Hepatocyte (in vitro differentiated cells): ENCODE data around the gene ADIG. TPM values are rescaled to one million over a fixed set of nuclear protein-coding genes. Genes with fewer than 3 reads are reported as not detected.
A peak's percentile ranks its signal among the peaks of the same experiment; 100 is the strongest.

Experiments used
- DNase-seq: peaks from one replicate; pipeline ENCODE4 v3.0.0-alpha.2; 2016; ENCODE audit warnings: low spot score
- H2AFZ ChIP-seq: fragments of 200-600 bp; sonication (generic); 2 replicates; pipeline ENCODE4 v1.6.0; 2016; ENCODE audit warnings: antibody characterized with exemption, mild to moderate bottlenecking
- H3K27ac ChIP-seq: fragments of 200-600 bp; sonication (generic); 2 replicates; pipeline ENCODE4 v1.5.1; 2016; ENCODE audit warnings: mild to moderate bottlenecking
- H3K27me3 ChIP-seq: fragments of 200-600 bp; sonication (generic); 2 replicates; pipeline ENCODE4 v1.6.1; 2016
- H3K36me3 ChIP-seq: fragments of 200-600 bp; sonication (generic); replicated peaks from 2 replicates; pipeline ENCODE4 v1.5.1; 2016; ENCODE audit warnings: low read depth; ENCODE audit not compliant: insufficient read depth
- H3K4me1 ChIP-seq: fragments of 200-600 bp; sonication (generic); 2 replicates; pipeline ENCODE4 v1.5.1; 2016; ENCODE audit warnings: mild to moderate bottlenecking, moderate library complexity; ENCODE audit not compliant: insufficient read depth
- H3K4me2 ChIP-seq: fragments of 200-600 bp; sonication (generic); 2 replicates; pipeline ENCODE4 v1.6.0; 2016
- H3K4me3 ChIP-seq: fragments of 200-600 bp; sonication (generic); 2 replicates; pipeline ENCODE4 v1.5.1; 2016; ENCODE audit warnings: mild to moderate bottlenecking
- H3K79me2 ChIP-seq: fragments of 200-600 bp; sonication (generic); 2 replicates; pipeline ENCODE4 v1.6.0; 2017; ENCODE audit warnings: mild to moderate bottlenecking
- H3K9me2 ChIP-seq: fragments of 200-600 bp; sonication (generic); replicated peaks from 2 replicates; pipeline ENCODE4 v1.6.0; 2017; ENCODE audit warnings: mild to moderate bottlenecking; ENCODE audit not compliant: insufficient read depth
- H3K9me3 ChIP-seq: fragments of 200-600 bp; sonication (generic); 2 replicates; pipeline ENCODE4 v1.5.1; 2016; ENCODE audit warnings: low read depth, mild to moderate bottlenecking
- H4K20me1 ChIP-seq: fragments of 200-600 bp; sonication (generic); 2 replicates; pipeline ENCODE4 v1.6.0; 2016; ENCODE audit warnings: mild to moderate bottlenecking; ENCODE audit not compliant: insufficient read depth, poor library complexity, severe bottlenecking
- EZH2 ChIP-seq: fragments of 200-600 bp; sonication (generic); IDR thresholded peaks from 2 replicates; pipeline ENCODE4 v1.6.1; 2016; ENCODE audit warnings: antibody characterized with exemption, mild to moderate bottlenecking, borderline replicate concordance
- EZH2phosphoT487 ChIP-seq: fragments of 200-600 bp; sonication (generic); IDR thresholded peaks from one replicate; pipeline ENCODE4 v1.6.1; 2018; ENCODE audit warnings: antibody characterized with exemption, mild to moderate bottlenecking, low read depth, moderate library complexity; ENCODE audit not compliant: unreplicated experiment, severe bottlenecking
- WGBS: methylation state at CpG from one replicate; pipeline ENCODE4 v1.1.6; 2016; ENCODE audit warnings: low lambda C conversion rate; ENCODE audit errors: missing lambda C conversion rate; 5-methylcytosine and 5-hydroxymethylcytosine counted together
- polyA plus RNA-seq: library from polyadenylated mRNA; unstranded; fragments of >200 nt; fragmentation: Nextera tagmentation; extraction: Ambion mirVana; gene quantifications from 2 replicates; pipeline ENCODE4 v1.2.1, GENCODE V29; 2016
- total RNA-seq: library from RNA; depleted of rRNA; stranded (reverse); fragments of >200 nt; gene quantifications from 2 replicates; pipeline ENCODE4 v1.2.3, GENCODE V29; 2014
- TF ChIP-seq, protein P1 (sequence below): fragments of 200-600 bp; sonication (generic); IDR thresholded peaks from 2 replicates; pipeline ENCODE4 v1.5.1; 2016; ENCODE audit warnings: antibody characterized with exemption, mild to moderate bottlenecking; ENCODE audit not compliant: poor library complexity

ADIG gene
- total and polyA plus RNA-seq, 2 experiments from 2014 or later: not detected

DNA sequence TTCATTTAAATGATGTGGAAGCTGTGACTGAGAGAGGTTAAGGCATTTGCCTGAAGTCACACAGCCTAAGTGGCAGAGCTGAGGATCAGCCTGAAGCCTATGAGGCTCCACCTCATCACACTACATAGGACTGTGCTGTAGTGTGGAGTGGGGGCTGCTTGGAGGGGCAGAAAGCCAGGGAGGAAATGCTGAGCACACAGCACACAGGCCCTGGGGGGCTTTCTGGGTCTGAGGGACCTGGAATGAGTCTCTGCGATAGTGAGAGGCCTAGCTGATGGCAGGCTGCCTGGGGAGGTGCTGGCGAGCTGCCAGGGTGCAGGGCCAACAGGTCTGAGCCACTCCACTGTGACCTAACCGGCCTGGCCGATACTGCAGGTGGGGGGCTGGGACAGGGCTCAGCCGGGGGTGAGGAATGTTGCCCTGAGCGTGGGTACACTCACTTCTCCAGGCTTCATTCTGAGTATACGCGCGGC lies 18.4 kb downstream of the ADIG start:
- Histone ChIP-seq H3K27ac (no peak overlapping the region), H3K27me3 (peaks cover 26% of the 10 kb centered on the region), H3K79me2 (no peaks in the 10 kb centered on the region), H2AFZ (no peak overlapping the region), H3K36me3 (no peaks in the 10 kb centered on the region), H3K9me3 (no peaks in the 10 kb centered on the region), H3K4me1 (peaks cover 5% of the 10 kb centered on the region), H4K20me1 (no peaks in the 10 kb centered on the region), H3K4me3 (no peak overlapping the region), H3K4me2 (no peak overlapping the region), H3K9me2 (no peaks in the 10 kb centered on the region)
- WGBS: 55% methylated on average over 9 of the region's 9 CpGs
- no peak for TF ChIP-seq EZH2
- no peak for TF ChIP-seq EZH2phosphoT487
- TF ChIP-seq, protein P1, sequence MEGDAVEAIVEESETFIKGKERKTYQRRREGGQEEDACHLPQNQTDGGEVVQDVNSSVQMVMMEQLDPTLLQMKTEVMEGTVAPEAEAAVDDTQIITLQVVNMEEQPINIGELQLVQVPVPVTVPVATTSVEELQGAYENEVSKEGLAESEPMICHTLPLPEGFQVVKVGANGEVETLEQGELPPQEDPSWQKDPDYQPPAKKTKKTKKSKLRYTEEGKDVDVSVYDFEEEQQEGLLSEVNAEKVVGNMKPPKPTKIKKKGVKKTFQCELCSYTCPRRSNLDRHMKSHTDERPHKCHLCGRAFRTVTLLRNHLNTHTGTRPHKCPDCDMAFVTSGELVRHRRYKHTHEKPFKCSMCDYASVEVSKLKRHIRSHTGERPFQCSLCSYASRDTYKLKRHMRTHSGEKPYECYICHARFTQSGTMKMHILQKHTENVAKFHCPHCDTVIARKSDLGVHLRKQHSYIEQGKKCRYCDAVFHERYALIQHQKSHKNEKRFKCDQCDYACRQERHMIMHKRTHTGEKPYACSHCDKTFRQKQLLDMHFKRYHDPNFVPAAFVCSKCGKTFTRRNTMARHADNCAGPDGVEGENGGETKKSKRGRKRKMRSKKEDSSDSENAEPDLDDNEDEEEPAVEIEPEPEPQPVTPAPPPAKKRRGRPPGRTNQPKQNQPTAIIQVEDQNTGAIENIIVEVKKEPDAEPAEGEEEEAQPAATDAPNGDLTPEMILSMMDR: no peak
- DNase-seq: peak; percentile 61

DNA sequence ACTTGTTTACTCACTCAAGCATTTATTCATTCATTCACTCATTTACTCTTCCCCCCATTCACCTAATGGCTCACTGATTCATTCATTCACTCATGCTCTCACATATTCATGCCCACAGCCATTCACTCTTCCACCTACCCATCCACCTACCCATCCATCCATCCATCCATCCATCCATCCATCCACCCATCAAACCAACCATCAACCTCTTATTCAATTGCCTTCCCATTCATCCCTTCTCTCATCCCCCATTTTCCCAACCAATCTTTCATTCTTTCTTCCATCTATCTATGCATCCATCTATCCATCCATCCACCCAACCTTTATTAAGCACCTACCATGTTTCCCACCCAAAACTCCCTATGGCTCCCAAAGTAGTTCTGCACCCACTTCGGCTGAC lies 19.1 kb downstream of the ADIG start:
- DNase-seq: no peak
- Histone ChIP-seq H3K79me2 (no peaks in the 10 kb centered on the region), H3K4me3 (no peak overlapping the region), H3K9me2 (no peaks in the 10 kb centered on the region), H3K27ac (no peak overlapping the region), H3K4me2 (no peak overlapping the region), H3K27me3 (peaks cover 26% of the 10 kb centered on the region), H3K9me3 (no peaks in the 10 kb centered on the region), H3K36me3 (no peaks in the 10 kb centered on the region), H2AFZ (no peak overlapping the region), H3K4me1 (peaks cover 5% of the 10 kb centered on the region), H4K20me1 (no peaks in the 10 kb centered on the region)
- TF ChIP-seq EZH2phosphoT487 (no peak), EZH2 (no peak)
- TF ChIP-seq, protein P1: no peak
- 82% methylated on average over 1 of the region's 1 CpG for WGBS

DNA sequence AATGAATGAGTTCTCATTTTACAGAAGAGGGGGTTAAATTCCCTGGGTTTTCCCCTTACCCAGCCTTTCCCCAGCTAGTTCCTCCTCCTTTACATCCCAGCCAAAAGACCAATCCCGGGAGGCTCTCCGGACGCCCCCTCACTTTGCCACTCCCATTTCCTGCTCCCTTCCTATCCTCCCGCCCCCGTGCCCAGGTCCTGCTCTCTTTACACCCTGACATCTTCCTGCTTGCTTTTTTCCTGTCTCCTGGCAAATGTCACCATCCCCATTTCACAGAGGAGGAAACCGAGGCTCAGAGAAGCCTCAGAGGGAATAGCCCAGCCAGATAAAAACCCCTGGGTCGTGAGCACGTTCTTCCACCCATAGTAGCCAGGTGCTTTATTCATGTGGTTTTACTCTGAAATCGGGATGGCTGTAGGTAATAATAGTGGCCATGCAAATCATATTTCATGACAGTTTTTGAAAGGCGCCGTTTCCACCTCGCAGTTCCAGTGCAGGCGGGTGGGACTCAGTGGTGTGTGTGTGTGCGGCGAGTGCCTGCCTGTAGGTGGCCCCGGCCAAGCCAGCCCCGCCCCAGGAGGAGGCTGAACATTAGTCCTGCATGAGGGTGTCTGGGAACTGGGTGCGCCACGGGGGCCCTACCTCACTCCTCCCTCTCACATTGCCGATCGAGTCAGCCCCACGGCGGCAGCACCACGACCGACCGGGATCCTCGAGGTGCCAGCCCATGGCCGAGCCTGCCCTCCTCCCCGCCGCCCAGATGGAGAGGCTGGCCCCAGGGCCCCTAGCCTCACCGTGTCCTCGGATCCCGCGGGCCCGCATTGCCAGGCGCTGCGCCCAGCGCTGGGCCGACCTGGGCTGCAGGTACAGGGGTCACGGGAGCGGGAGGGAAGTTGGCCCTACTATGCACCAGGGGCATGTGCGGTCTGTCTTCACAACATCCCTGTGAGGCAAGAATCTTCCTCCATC lies 20.5 kb downstream of the ADIG start, which contains the start of gene ARHGAP40:
TSS of gene ARHGAP40 (plus strand) at position 594 of the 969 bp plus-strand sequence.
- H4K20me1 ChIP-seq: no peaks in the 10 kb centered on the region
- no peaks in the 10 kb centered on the region for H3K36me3 ChIP-seq
- 23% methylated on average over 31 of the region's 42 CpGs for WGBS
- peak; percentile 47 for TF ChIP-seq EZH2
- TF ChIP-seq, protein P1: no peak
- TF ChIP-seq EZH2phosphoT487: no peak
- no peaks in the 10 kb centered on the region for H3K9me3 ChIP-seq
- peaks cover 5% of the 10 kb centered on the region for H3K4me1 ChIP-seq
- H2AFZ ChIP-seq: no peak within 1 kb of the TSS
- H3K4me2 ChIP-seq: peak within 1 kb of the TSS; percentile 69
- peak; percentile 45 for DNase-seq
- H3K4me3 ChIP-seq: no peak within 1 kb of the TSS
- no peaks in the 10 kb centered on the region for H3K79me2 ChIP-seq
- no peak within 1 kb of the TSS for H3K27ac ChIP-seq
- H3K27me3 ChIP-seq: peaks cover 26% of the 10 kb centered on the region
- H3K9me2 ChIP-seq: no peaks in the 10 kb centered on the region
